GM23248 (cell line): ENCODE measurements around the gene AFM. TPM values are rescaled to one million over a fixed set of nuclear protein-coding genes. Genes with fewer than 3 reads are reported as not detected.

ENCODE experiments used
- DNase-seq: peaks from one replicate; pipeline ENCODE4 v3.0.0-alpha.2; 2015
- H2AFZ ChIP-seq: fragments of 200-600 bp; sonication (generic); 2 replicates; pipeline ENCODE4 v1.6.1; 2016; ENCODE audit warnings: antibody characterized with exemption
- H3F3A ChIP-seq: fragments of 200-600 bp; sonication (generic); 2 replicates; pipeline ENCODE4 v1.6.1; 2016; ENCODE audit warnings: mild to moderate bottlenecking, antibody characterized with exemption, mixed run types; ENCODE audit not compliant: insufficient read depth
- H3K27ac ChIP-seq: fragments of 200-600 bp; sonication (generic); 2 replicates; pipeline ENCODE4 v1.5.1; 2016; ENCODE audit warnings: mild to moderate bottlenecking
- H3K27me3 ChIP-seq: fragments of 200-600 bp; sonication (generic); replicated peaks from 2 replicates; pipeline ENCODE4 v1.6.1; 2016; ENCODE audit warnings: mild to moderate bottlenecking; ENCODE audit not compliant: insufficient read depth
- H3K36me3 ChIP-seq: fragments of 200-600 bp; sonication (generic); 2 replicates; pipeline ENCODE4 v1.6.1; 2016; ENCODE audit warnings: low read depth, mild to moderate bottlenecking
- H3K4me1 ChIP-seq: fragments of 200-600 bp; sonication (generic); 2 replicates; pipeline ENCODE4 v1.6.1; 2016; ENCODE audit warnings: mild to moderate bottlenecking; ENCODE audit not compliant: insufficient read depth
- H3K4me2 ChIP-seq: fragments of 200-600 bp; sonication (generic); one replicate; pipeline ENCODE4 v1.6.1; 2016; ENCODE audit warnings: mild to moderate bottlenecking; ENCODE audit not compliant: unreplicated experiment
- H3K4me3 ChIP-seq: fragments of 200-600 bp; sonication (generic); 2 replicates; pipeline ENCODE4 v1.5.1; 2016; ENCODE audit warnings: mild to moderate bottlenecking
- H3K79me2 ChIP-seq: fragments of 200-600 bp; sonication (generic); 2 replicates; pipeline ENCODE4 v1.6.1; 2016; ENCODE audit warnings: mild to moderate bottlenecking; ENCODE audit not compliant: insufficient read depth
- H3K9ac ChIP-seq: fragments of 200-600 bp; sonication (generic); 2 replicates; pipeline ENCODE4 v1.6.1; 2016; ENCODE audit warnings: mild to moderate bottlenecking
- H3K9me2 ChIP-seq: fragments of 200-600 bp; sonication (generic); 2 replicates; pipeline ENCODE4 v1.6.1; 2016; ENCODE audit warnings: mixed run types, mild to moderate bottlenecking, moderate library complexity; ENCODE audit not compliant: insufficient read depth
- H3K9me3 ChIP-seq: fragments of 200-600 bp; sonication (generic); one replicate; pipeline ENCODE4 v1.6.1; 2017; ENCODE audit warnings: low read depth
- H4K20me1 ChIP-seq: fragments of 200-600 bp; sonication (generic); 2 replicates; pipeline ENCODE4 v1.6.0; 2016; ENCODE audit not compliant: insufficient read depth
- EZH2 ChIP-seq: fragments of 200-600 bp; sonication (generic); IDR thresholded peaks from 2 replicates; pipeline ENCODE4 v1.6.1; 2018; ENCODE audit warnings: antibody characterized with exemption, mild to moderate bottlenecking; ENCODE audit not compliant: insufficient read depth, poor library complexity, severe bottlenecking
- EZH2phosphoT487 ChIP-seq: fragments of 200-600 bp; sonication (generic); IDR thresholded peaks from 2 replicates; pipeline ENCODE4 v1.6.1; 2018; ENCODE audit warnings: antibody characterized with exemption, moderate library complexity, mild to moderate bottlenecking, low read depth; ENCODE audit not compliant: insufficient read depth
- WGBS, 2 experiments: methylation state at CpG; one replicate each; pipeline ENCODE4 v1.1.6; 2015 to 2017; ENCODE audit warnings: low lambda C conversion rate in 2 of 2, low coverage in 1 of 2; ENCODE audit errors: missing lambda C conversion rate in 2 of 2; 5-methylcytosine and 5-hydroxymethylcytosine counted together
- in situ Hi-C: fragments of 300-500 bp; cut with MboI; formaldehyde crosslinking; loops from 2 replicates; pipeline ENCODE4 v1.15.0; 2020
- polyA plus RNA-seq: library from polyadenylated mRNA; unstranded; fragments of >200 nt; fragmentation: Nextera tagmentation; extraction: Ambion mirVana; gene quantifications from 2 replicates; pipeline ENCODE4 v1.2.1, GENCODE V29; 2016
- total RNA-seq: library from RNA; depleted of rRNA; stranded (reverse); fragments of >200 nt; shearing (Covaris generic); gene quantifications from 2 replicates; pipeline ENCODE4 v1.2.3, GENCODE V29; 2014

AFM gene
- total and polyA plus RNA-seq, 2 experiments from 2014 or later, result not detected

DNA sequence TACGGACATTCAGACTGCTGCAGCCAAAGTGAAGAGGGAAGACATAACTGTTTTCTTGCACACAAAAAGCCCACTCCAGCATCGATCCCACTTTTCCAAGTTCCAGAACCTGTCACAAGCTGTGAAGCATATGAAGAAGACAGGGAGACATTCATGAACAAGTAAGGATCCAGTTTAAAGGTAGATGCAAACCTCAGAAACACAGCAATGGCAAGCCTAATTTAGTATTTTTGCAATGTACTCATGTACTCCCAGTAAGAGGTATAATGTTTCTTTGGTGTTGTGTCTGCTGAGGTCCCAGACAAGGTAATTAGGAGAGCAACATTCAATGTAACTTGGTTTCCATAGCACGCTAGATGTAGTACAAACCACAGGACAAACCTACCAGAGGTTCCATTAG is 40.9 kb upstream of the AFM start:
- no peaks in the 10 kb centered on the region for H3K9me3 ChIP-seq

DNA sequence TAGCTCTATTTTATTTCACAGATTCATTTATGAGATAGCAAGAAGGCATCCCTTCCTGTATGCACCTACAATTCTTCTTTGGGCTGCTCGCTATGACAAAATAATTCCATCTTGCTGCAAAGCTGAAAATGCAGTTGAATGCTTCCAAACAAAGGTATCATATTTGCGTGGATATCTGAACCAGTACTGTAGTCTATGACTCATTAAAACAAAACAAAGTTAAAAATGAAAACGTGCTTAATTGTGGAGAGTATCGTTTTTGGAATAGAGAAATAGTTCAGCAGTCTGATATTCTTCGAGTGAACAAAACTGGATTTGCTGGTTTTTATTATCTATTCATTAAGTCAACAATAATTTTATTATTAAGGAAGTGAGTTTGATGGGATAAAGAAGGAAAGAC is 39.3 kb upstream of the AFM start:
- no peak overlapping the region for H2AFZ ChIP-seq
- no peak overlapping the region for H3K4me2 ChIP-seq
- WGBS, 2 experiments, result 58 to 67% methylated on average over 5 of the region's 5 CpGs
- H3K79me2 ChIP-seq, result no peaks in the 10 kb centered on the region
- peaks cover 1% of the 10 kb centered on the region for H3K4me1 ChIP-seq
- 0 out of 2 replicates have a peak, but pooled peaks cover 3% of the 10 kb centered on the region for H3K27me3 ChIP-seq
- no peak overlapping the region for H3K4me3 ChIP-seq
- in situ Hi-C loops, result no loop called here
- H3K36me3 ChIP-seq, result no peaks in the 10 kb centered on the region
- no peaks in the 10 kb centered on the region for H3K9me3 ChIP-seq
- H3F3A ChIP-seq, result no peaks in the 10 kb centered on the region
- TF ChIP-seq EZH2phosphoT487 (no peak), EZH2 (no peak)
- no peak overlapping the region for H3K27ac ChIP-seq
- H3K9ac ChIP-seq, result no peak overlapping the region
- no peaks in the 10 kb centered on the region for H3K9me2 ChIP-seq
- DNase-seq, result no peak
- H4K20me1 ChIP-seq, result no peaks in the 10 kb centered on the region

More for the DNA sequence above, 40.9 kb upstream of the AFM start:
- Histone ChIP-seq H3K79me2 (no peaks in the 10 kb centered on the region), H3K4me3 (no peak overlapping the region), H3F3A (no peaks in the 10 kb centered on the region), H3K9ac (no peak overlapping the region), H4K20me1 (no peaks in the 10 kb centered on the region), H2AFZ (no peak overlapping the region), H3K27me3 (0 out of 2 replicates have a peak, but pooled peaks cover 3% of the 10 kb centered on the region), H3K9me2 (no peaks in the 10 kb centered on the region), H3K4me2 (no peak overlapping the region), H3K4me1 (no peaks in the 10 kb centered on the region), H3K36me3 (no peaks in the 10 kb centered on the region), H3K27ac (no peak overlapping the region)
- DNase-seq, result no peak
- in situ Hi-C loops, result no loop called here
- WGBS, 2 experiments, result 58 to 65% methylated on average over 3 of the region's 3 CpGs
- TF ChIP-seq EZH2 (no peak), EZH2phosphoT487 (no peak)

DNA sequence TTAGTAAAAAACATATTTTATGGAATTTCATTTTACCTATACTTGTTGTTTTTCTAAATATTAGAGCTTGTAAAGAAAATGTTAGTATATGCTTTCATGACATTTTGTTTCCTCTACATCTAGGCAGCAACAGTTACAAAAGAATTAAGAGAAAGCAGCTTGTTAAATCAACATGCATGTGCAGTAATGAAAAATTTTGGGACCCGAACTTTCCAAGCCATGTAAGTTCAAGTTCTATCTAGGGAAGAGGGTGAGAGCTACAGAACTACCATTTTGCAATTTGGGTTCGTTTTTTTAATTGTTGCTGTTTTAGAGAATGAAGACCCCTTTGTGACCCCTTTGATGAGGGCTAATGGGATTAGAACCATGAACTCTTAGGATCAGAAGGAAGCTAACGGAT is 38.3 kb upstream of the AFM start:
- H3K9me3 ChIP-seq, result no peaks in the 10 kb centered on the region
- H4K20me1 ChIP-seq, result no peaks in the 10 kb centered on the region
- 0 out of 2 replicates have a peak, but pooled peaks cover 3% of the 10 kb centered on the region for H3K27me3 ChIP-seq
- TF ChIP-seq EZH2 (no peak), EZH2phosphoT487 (no peak)
- H2AFZ ChIP-seq, result no peak overlapping the region
- H3K4me3 ChIP-seq, result no peak overlapping the region
- no peak overlapping the region for H3K9ac ChIP-seq
- DNase-seq, result no peak
- H3K27ac ChIP-seq, result no peak overlapping the region
- H3K4me1 ChIP-seq, result peaks cover 10% of the 10 kb centered on the region
- no peaks in the 10 kb centered on the region for H3K9me2 ChIP-seq
- no peak overlapping the region for H3K4me2 ChIP-seq
- 40 to 43% methylated on average over 3 of the region's 3 CpGs for WGBS, 2 experiments
- no peaks in the 10 kb centered on the region for H3K36me3 ChIP-seq
- H3F3A ChIP-seq, result no peaks in the 10 kb centered on the region
- in situ Hi-C loops, result no loop called here
- H3K79me2 ChIP-seq, result no peaks in the 10 kb centered on the region

DNA sequence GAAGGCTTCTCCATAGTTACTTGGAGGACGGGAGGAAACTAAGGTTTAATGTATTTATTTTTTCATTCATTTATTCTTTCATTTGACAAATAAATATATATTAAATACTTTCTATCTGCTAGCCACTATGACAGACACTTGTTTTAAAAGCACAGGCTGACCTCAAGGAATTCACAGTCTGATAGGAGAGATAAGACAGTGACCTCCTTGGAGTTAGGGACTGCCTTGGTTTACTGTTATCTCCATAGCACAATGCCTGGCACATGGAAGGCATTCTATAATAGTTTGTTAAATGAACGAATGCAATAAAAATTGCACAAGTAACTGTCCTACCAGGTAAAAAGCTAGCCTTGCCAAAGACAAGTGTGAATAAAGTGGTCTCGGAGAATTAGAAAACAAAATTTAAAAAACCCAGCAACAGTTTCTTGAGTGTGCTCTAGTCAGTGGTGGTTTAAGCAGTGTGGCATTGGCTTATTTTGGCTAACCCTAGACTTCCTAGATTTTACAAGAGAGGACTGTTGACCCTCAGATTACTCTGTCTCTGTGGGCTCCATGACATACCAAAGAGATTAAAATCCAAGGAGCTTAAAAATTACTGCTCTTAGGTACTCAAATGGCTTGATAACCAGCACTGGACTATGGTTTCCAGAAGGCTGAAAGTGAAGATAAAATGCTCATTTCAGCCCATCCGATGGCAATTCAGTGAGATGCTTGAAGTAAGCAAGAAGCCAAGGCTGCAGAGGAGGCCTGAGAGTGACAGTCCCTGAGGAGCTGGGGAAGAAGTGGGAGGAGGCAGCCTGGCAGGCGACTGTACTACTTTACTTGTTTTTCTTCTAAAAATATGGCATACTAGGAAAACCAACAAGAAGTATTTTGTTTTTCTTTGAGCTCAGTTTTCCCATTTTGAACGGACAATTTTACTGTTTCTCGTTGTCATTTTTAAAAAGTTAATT is 35.9 kb upstream of the AFM start:
- TF ChIP-seq EZH2phosphoT487 (no peak), EZH2 (no peak)
- no peaks in the 10 kb centered on the region for H3K36me3 ChIP-seq
- peaks cover 25% of the 10 kb centered on the region for H3K4me1 ChIP-seq
- WGBS, 2 experiments, result 71 to 77% methylated on average over 7 of the region's 7 CpGs
- H3K27me3 ChIP-seq, result 0 out of 2 replicates have a peak, but pooled peaks cover 3% of the 10 kb centered on the region
- H3K79me2 ChIP-seq, result no peaks in the 10 kb centered on the region
- no peaks in the 10 kb centered on the region for H3K9me3 ChIP-seq
- no peaks in the 10 kb centered on the region for H3K9me2 ChIP-seq
- H3K27ac ChIP-seq, result no peak overlapping the region
- no peak overlapping the region for H3K9ac ChIP-seq
- in situ Hi-C loops, result no loop called here
- H2AFZ ChIP-seq, result no peak overlapping the region
- H3K4me3 ChIP-seq, result no peak overlapping the region
- H3F3A ChIP-seq, result peaks cover 6% of the 10 kb centered on the region
- DNase-seq, result no peak
- H4K20me1 ChIP-seq, result no peaks in the 10 kb centered on the region
- H3K4me2 ChIP-seq, result no peak overlapping the region
